ENCODE results near the gene C2orf68.
"Not testable (repeated sequence)": the region's sequence is repeated elsewhere in the genome, so short reads cannot be mapped to it uniquely, and the experiment has no call there.

Gene C2orf68

GRCh38 chr2:85596026-85596333, 15.9 kb downstream of the C2orf68 start:
- Histone ChIP-seq H3K9ac (ENCODE audit: low read length) (peak overlapping the region; percentile 96), H3K4me3 (ENCODE audit: low read depth in 1 of 2, low read length in 2 of 2) (peak overlapping the region; percentile 75 to 97), H3K4me1 (ENCODE audit: insufficient read depth, low read length) (peaks cover 36% of the 10 kb centered on the region), H3K9me3 (ENCODE audit: low read length) (no peaks in the 10 kb centered on the region), H3K27me3 (ENCODE audit: control insufficient read depth in 1 of 2, insufficient read depth in 2 of 2, low read length in 2 of 2) (no peaks in the 10 kb centered on the region), H3K36me3 (ENCODE audit: insufficient read depth, low read length) (peaks cover 38% of the 10 kb centered on the region), H3K27ac (ENCODE audit: low read depth, low read length) (peak overlapping the region; percentile 96)

GRCh38 chr2:85595301-85596025, 16.4 kb downstream of the C2orf68 start, which contains the start of gene RNF181:
TSS of gene RNF181 (plus strand) at chr2:85595745. CDS start at chr2:85595764, 19 bp downstream.
- Histone ChIP-seq H3K27ac (ENCODE audit: low read depth, low read length) (peak within 1 kb of the TSS; percentile 96), H3K9ac (ENCODE audit: low read length) (peak within 1 kb of the TSS; percentile 96), H3K4me3 (ENCODE audit: low read depth in 1 of 2, low read length in 2 of 2) (peak within 1 kb of the TSS; percentile 75 to 97), H3K36me3 (ENCODE audit: insufficient read depth, low read length) (peaks cover 34% of the 10 kb centered on the region), H3K9me3 (ENCODE audit: low read length) (no peaks in the 10 kb centered on the region), H3K4me1 (ENCODE audit: insufficient read depth, low read length) (peaks cover 40% of the 10 kb centered on the region), H3K27me3 (ENCODE audit: control insufficient read depth in 1 of 2, insufficient read depth in 2 of 2, low read length in 2 of 2) (no peaks in the 10 kb centered on the region)

GRCh38 chr2:85594715-85595300, 17.1 kb downstream of the C2orf68 start:
- peak overlapping the region; percentile 26 to 97 for H3K4me3 ChIP-seq (ENCODE audit: low read depth in 1 of 2, low read length in 2 of 2)
- H3K4me1 ChIP-seq (ENCODE audit: insufficient read depth, low read length) = peaks cover 45% of the 10 kb centered on the region
- H3K36me3 ChIP-seq (ENCODE audit: insufficient read depth, low read length) = peaks cover 27% of the 10 kb centered on the region
- H3K9me3 ChIP-seq (ENCODE audit: low read length) = no peaks in the 10 kb centered on the region
- H3K27ac ChIP-seq (ENCODE audit: low read depth, low read length) = peak overlapping the region; percentile 59
- no peaks in the 10 kb centered on the region for H3K27me3 ChIP-seq (ENCODE audit: control insufficient read depth in 1 of 2, insufficient read depth in 2 of 2, low read length in 2 of 2)
- H3K9ac ChIP-seq (ENCODE audit: low read length) = peak overlapping the region; percentile 88

DNA sequence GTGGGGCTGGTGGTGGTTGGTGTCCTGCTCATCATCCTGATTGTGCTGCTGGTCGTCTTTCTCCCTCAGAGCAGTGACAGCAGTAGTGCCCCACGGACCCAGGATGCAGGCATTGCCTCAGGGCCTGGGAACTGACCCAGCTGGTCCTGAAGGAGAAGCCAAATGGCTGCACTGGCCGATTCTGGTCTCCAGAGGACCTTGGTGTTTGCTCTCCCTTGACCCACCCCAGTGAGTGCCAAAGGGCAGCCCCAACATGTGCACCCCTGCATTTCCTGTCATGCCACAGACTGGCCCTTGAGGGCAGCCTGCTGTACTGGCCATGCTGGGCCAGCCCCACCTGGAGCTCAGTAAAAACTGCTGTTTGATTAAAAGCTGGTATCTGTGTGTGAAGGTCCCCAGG, 18.8 kb downstream of the C2orf68 start:
- Histone ChIP-seq H3K4me1 (ENCODE audit: insufficient read depth, low read length) (peaks cover 62% of the 10 kb centered on the region), H3K27me3 (ENCODE audit: control insufficient read depth in 1 of 2, insufficient read depth in 2 of 2, low read length in 2 of 2) (no peaks in the 10 kb centered on the region), H3K4me3 (ENCODE audit: low read depth in 1 of 2, low read length in 2 of 2) (no peak overlapping the region), H3K9me3 (ENCODE audit: low read length) (no peaks in the 10 kb centered on the region), H3K9ac (ENCODE audit: low read length) (no peak overlapping the region), H3K36me3 (ENCODE audit: insufficient read depth, low read length) (peaks cover 21% of the 10 kb centered on the region), H3K27ac (ENCODE audit: low read depth, low read length) (no peak overlapping the region)

- H3K27ac ChIP-seq (ENCODE audit: low read depth, low read length); H3K9ac ChIP-seq (ENCODE audit: low read length): not testable (repeated sequence)
- H3K4me1 ChIP-seq (ENCODE audit: insufficient read depth, low read length) = peaks cover 60% of the 10 kb centered on the region
Observed at GRCh38 chr2:85592299-85592698, 19.6 kb downstream of the C2orf68 start.

GRCh38 chr2:85591563-85591962, 20.3 kb downstream of the C2orf68 start:
- no peaks in the 10 kb centered on the region for H3K27me3 ChIP-seq (ENCODE audit: control insufficient read depth in 1 of 2, insufficient read depth in 2 of 2, low read length in 2 of 2)
- H3K27ac ChIP-seq (ENCODE audit: low read depth, low read length) = no peak overlapping the region
- no peak overlapping the region for H3K9ac ChIP-seq (ENCODE audit: low read length)
- peaks cover 8% of the 10 kb centered on the region for H3K36me3 ChIP-seq (ENCODE audit: insufficient read depth, low read length)
- H3K9me3 ChIP-seq (ENCODE audit: low read length) = no peaks in the 10 kb centered on the region
- peaks cover 53% of the 10 kb centered on the region for H3K4me1 ChIP-seq (ENCODE audit: insufficient read depth, low read length)
- H3K4me3 ChIP-seq (ENCODE audit: low read depth in 1 of 2, low read length in 2 of 2) = no peak overlapping the region

More at GRCh38 chr2:85592299-85592698, 19.6 kb downstream of the C2orf68 start:
- peaks cover 15% of the 10 kb centered on the region for H3K36me3 ChIP-seq (ENCODE audit: insufficient read depth, low read length)
- not testable (repeated sequence) for H3K9me3 ChIP-seq (ENCODE audit: low read length); H3K27me3 ChIP-seq (ENCODE audit: control insufficient read depth in 1 of 2, insufficient read depth in 2 of 2, low read length in 2 of 2); H3K4me3 ChIP-seq (ENCODE audit: low read depth in 1 of 2, low read length in 2 of 2)

DNA sequence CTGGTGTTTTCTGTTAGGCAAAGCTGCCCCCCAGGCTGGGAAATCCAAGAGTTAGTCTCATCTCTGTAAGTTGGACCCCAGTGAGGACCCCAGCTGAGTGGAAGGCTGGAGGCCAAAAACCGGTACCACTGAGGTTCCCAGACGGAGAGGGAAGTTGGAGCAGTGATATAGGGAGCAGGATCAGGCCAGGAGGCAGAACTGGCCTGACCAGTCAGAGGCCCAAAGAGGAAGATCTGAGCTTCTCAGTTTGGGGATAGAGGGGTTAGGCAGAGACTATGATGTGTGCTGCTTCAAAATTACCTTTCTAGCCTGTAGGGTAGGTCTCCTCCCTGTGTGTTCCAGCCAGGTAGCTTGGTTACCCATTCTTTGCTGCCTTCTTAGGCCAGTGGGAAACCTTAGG, 20.9 kb downstream of the C2orf68 start:
- no peaks in the 10 kb centered on the region for H3K27me3 ChIP-seq (ENCODE audit: control insufficient read depth in 1 of 2, insufficient read depth in 2 of 2, low read length in 2 of 2)
- H3K27ac ChIP-seq (ENCODE audit: low read depth, low read length) = peak overlapping the region; percentile 74
- peaks cover 7% of the 10 kb centered on the region for H3K36me3 ChIP-seq (ENCODE audit: insufficient read depth, low read length)
- H3K4me1 ChIP-seq (ENCODE audit: insufficient read depth, low read length) = peaks cover 50% of the 10 kb centered on the region
- H3K9ac ChIP-seq (ENCODE audit: low read length) = no peak overlapping the region
- peak overlapping the region in 1 of 2 donors; percentile 16 for H3K4me3 ChIP-seq (ENCODE audit: low read depth in 1 of 2, low read length in 2 of 2)
- no peaks in the 10 kb centered on the region for H3K9me3 ChIP-seq (ENCODE audit: low read length)

GRCh38 chr2:85589982-85590791, 21.7 kb downstream of the C2orf68 start:
- H3K27me3 ChIP-seq (ENCODE audit: control insufficient read depth in 1 of 2, insufficient read depth in 2 of 2, low read length in 2 of 2) = no peaks in the 10 kb centered on the region
- H3K9me3 ChIP-seq (ENCODE audit: low read length) = no peaks in the 10 kb centered on the region
- H3K27ac ChIP-seq (ENCODE audit: low read depth, low read length) = peak overlapping the region; percentile 74
- H3K9ac ChIP-seq (ENCODE audit: low read length) = no peak overlapping the region
- H3K4me3 ChIP-seq (ENCODE audit: low read depth in 1 of 2, low read length in 2 of 2) = no peak overlapping the region
- peaks cover 7% of the 10 kb centered on the region for H3K36me3 ChIP-seq (ENCODE audit: insufficient read depth, low read length)
- H3K4me1 ChIP-seq (ENCODE audit: insufficient read depth, low read length) = peaks cover 58% of the 10 kb centered on the region

- Histone ChIP-seq H3K4me1 (ENCODE audit: insufficient read depth, low read length) (peaks cover 57% of the 10 kb centered on the region), H3K27me3 (ENCODE audit: control insufficient read depth in 1 of 2, insufficient read depth in 2 of 2, low read length in 2 of 2) (no peaks in the 10 kb centered on the region), H3K9me3 (ENCODE audit: low read length) (no peaks in the 10 kb centered on the region), H3K36me3 (ENCODE audit: insufficient read depth, low read length) (peaks cover 7% of the 10 kb centered on the region), H3K4me3 (ENCODE audit: low read depth in 1 of 2, low read length in 2 of 2) (no peak overlapping the region), H3K9ac (ENCODE audit: low read length) (no peak overlapping the region), H3K27ac (ENCODE audit: low read depth, low read length) (no peak overlapping the region)
Observed at GRCh38 chr2:85589181-85589580, 22.7 kb downstream of the C2orf68 start.

DNA sequence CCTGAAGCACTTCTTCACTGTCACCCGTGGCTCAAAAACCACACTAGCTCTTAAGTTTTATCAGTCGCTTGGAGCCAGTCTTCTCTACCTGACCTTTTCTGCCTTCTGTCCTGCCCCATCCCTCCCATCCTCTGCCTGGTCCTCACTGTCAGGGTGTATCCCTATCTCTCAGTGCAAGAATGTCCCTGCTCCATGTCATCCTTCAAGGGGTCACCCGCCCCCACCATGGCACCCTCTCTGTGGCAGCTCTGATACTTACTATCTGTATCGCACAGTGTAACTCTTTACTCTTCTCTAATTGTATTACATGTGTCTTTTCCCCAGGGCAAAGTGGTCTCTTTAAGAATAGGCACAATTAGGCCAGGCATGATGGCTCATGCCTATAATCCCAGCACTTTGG, 23.2 kb downstream of the C2orf68 start:
- H3K27me3 ChIP-seq (ENCODE audit: control insufficient read depth in 1 of 2, insufficient read depth in 2 of 2, low read length in 2 of 2) = no peaks in the 10 kb centered on the region
- peaks cover 7% of the 10 kb centered on the region for H3K36me3 ChIP-seq (ENCODE audit: insufficient read depth, low read length)
- H3K4me3 ChIP-seq (ENCODE audit: low read depth in 1 of 2, low read length in 2 of 2) = no peak overlapping the region
- peaks cover 58% of the 10 kb centered on the region for H3K4me1 ChIP-seq (ENCODE audit: insufficient read depth, low read length)
- no peak overlapping the region for H3K27ac ChIP-seq (ENCODE audit: low read depth, low read length)
- no peaks in the 10 kb centered on the region for H3K9me3 ChIP-seq (ENCODE audit: low read length)
- no peak overlapping the region for H3K9ac ChIP-seq (ENCODE audit: low read length)

- Histone ChIP-seq H3K27ac (ENCODE audit: low read depth, low read length) (no peak overlapping the region), H3K36me3 (ENCODE audit: insufficient read depth, low read length) (peaks cover 7% of the 10 kb centered on the region), H3K4me3 (ENCODE audit: low read depth in 1 of 2, low read length in 2 of 2) (no peak overlapping the region), H3K9ac (ENCODE audit: low read length) (no peak overlapping the region), H3K4me1 (ENCODE audit: insufficient read depth, low read length) (peaks cover 58% of the 10 kb centered on the region), H3K9me3 (ENCODE audit: low read length) (no peaks in the 10 kb centered on the region), H3K27me3 (ENCODE audit: control insufficient read depth in 1 of 2, insufficient read depth in 2 of 2, low read length in 2 of 2) (no peaks in the 10 kb centered on the region)
Observed at GRCh38 chr2:85588236-85588635, 23.6 kb downstream of the C2orf68 start.
